ENCODE results near the gene SLFN12.

DNA sequence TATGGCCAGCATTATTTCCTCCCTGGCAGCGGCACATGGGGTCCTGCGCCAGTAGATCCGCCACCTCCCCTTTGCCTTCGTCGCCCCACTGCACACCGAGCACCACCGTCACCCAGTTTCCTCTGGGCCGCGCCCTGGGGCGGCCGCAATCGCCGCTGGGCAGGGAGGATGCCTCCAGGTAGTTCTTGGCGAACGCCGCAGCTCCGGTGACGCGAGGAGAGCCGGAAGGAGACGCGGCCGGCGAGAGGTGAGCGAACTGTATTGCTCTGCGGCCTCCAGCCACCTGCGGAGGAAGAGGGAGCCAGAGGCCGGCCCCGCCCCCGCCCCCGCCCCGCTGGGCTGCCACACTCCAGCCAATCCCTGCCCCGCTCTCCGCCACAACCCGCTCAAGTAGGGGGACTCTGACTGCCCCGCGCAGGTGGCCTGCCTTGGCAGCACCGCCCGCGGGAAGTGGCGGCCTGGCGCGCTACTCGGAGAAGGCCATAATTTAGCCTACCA is 28.1 kb upstream of the SLFN12 start:
- no peak for TF ChIP-seq EZH2 (IDR thresholded peaks at IDR 0.05; ENCODE audit: borderline replicate concordance, low read depth, low read length, poor library complexity, severe bottlenecking)
- TF ChIP-seq, protein P1, sequence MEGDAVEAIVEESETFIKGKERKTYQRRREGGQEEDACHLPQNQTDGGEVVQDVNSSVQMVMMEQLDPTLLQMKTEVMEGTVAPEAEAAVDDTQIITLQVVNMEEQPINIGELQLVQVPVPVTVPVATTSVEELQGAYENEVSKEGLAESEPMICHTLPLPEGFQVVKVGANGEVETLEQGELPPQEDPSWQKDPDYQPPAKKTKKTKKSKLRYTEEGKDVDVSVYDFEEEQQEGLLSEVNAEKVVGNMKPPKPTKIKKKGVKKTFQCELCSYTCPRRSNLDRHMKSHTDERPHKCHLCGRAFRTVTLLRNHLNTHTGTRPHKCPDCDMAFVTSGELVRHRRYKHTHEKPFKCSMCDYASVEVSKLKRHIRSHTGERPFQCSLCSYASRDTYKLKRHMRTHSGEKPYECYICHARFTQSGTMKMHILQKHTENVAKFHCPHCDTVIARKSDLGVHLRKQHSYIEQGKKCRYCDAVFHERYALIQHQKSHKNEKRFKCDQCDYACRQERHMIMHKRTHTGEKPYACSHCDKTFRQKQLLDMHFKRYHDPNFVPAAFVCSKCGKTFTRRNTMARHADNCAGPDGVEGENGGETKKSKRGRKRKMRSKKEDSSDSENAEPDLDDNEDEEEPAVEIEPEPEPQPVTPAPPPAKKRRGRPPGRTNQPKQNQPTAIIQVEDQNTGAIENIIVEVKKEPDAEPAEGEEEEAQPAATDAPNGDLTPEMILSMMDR (conservative IDR thresholded peaks at IDR 0.05; ENCODE audit: low read depth, low read length) = no peak
